Stomach (tissue), 9 donors: ENCODE data around the gene DUSP16. TPM values are rescaled to one million over a fixed set of nuclear protein-coding genes. Genes with fewer than 3 reads are reported as not detected.
"Not testable (repeated sequence)": the region's sequence is repeated elsewhere in the genome, so short reads cannot be mapped to it uniquely, and the experiment has no call there.

ENCODE experiments used
- DNase-seq, 2 donors: peaks; one replicate each; pipeline versions ENCODE4 v3.0.0 to v3.0.0-alpha.2; 2013 to 2019
- H3K27ac ChIP-seq, 5 donors: fragments of 200-600 bp in 4 of 5; sonication (generic) in 4 of 5; one replicate each; pipeline ENCODE4 v1.5.1; 2013 to 2019; ENCODE audit warnings: mild to moderate bottlenecking in 1 of 5, moderate library complexity in 1 of 5
- H3K27me3 ChIP-seq, 3 donors: fragments of 200-600 bp; sonication (generic); one replicate each; pipeline ENCODE4 v1.5.1; 2017 to 2019; ENCODE audit warnings: mixed run types in 1 of 3
- H3K36me3 ChIP-seq, 4 donors: fragments of 200-600 bp; sonication (generic); 1 replicate in 3 of 4; 2 replicates in 1 of 4; pipeline ENCODE4 v1.5.1; 2016 to 2019
- H3K4me1 ChIP-seq, 4 donors: fragments of 200-600 bp; sonication (generic); one replicate each; pipeline ENCODE4 v1.5.1; 2016 to 2019
- H3K4me3 ChIP-seq, 4 donors: fragments of 200-600 bp; sonication (generic) in 3 of 4; one replicate each; pipeline ENCODE4 v1.5.1; 2016 to 2019; ENCODE audit warnings: mild to moderate bottlenecking in 1 of 4
- H3K9me3 ChIP-seq, 4 donors: fragments of 200-600 bp; sonication (generic); one replicate each; pipeline ENCODE4 v1.5.1; 2016 to 2019
- CTCF ChIP-seq, 7 experiments: fragments of 450-650 bp in 4 of 7; fragments of 200-600 bp in 3 of 7; sonication (generic) in 3 of 7; IDR thresholded peaks; one replicate each; pipeline ENCODE4 v1.5.1; 2016 to 2019; ENCODE audit warnings: antibody characterized with exemption in 7 of 7, control low read depth in 2 of 7, mild to moderate bottlenecking in 1 of 7
- EP300 ChIP-seq: sonication (generic); formaldehyde crosslinking; IDR thresholded peaks from one replicate; pipeline ENCODE4 v1.6.1; 2017; ENCODE audit warnings: antibody characterized with exemption
- POLR2A ChIP-seq, 4 donors: fragments of 450-650 bp; IDR thresholded peaks; one replicate each; pipeline ENCODE4 v1.6.1; 2016; ENCODE audit warnings: antibody characterized with exemption in 4 of 4, control low read depth in 2 of 4, mild to moderate bottlenecking in 1 of 4, moderate library complexity in 1 of 4
- POLR2AphosphoS5 ChIP-seq, 3 donors: sonication (generic); formaldehyde crosslinking; IDR thresholded peaks; one replicate each; pipeline ENCODE4 v1.6.1; 2016; ENCODE audit warnings: antibody characterized with exemption in 3 of 3
- WGBS, 5 donors: extraction: QIAGEN DNeasy Blood & Tissue Kit in 3 of 5; methylation state at CpG; one replicate each; pipeline versions ENCODE4 v1.1.5 to v1.1.7; 2013 to 2018; 5-methylcytosine and 5-hydroxymethylcytosine counted together
- intact Hi-C: fragments of 100-400 bp; cut with DNase I; formaldehyde crosslinking; loops from one replicate; pipeline ENCODE4 v1.15.1; 2023; ENCODE audit warnings: low total_unique reads
- polyA plus RNA-seq, 3 donors: library from polyadenylated mRNA; stranded (reverse); fragments of 200-250 nt; gene quantifications; one replicate each; pipeline ENCODE4 v1.2.3, GENCODE V29; 2013
- total RNA-seq, 5 donors: library from RNA; depleted of rRNA; stranded (reverse); fragments of >200 nt; gene quantifications; one replicate each; pipeline versions ENCODE4 v1.1.0 to v1.2.3, GENCODE V29; 2014 to 2016
- donor health status: healthy with polysubstance abuse.
- donor health status: Bipolar disorder and iron deficiency.
- donor health status: healthy.

DUSP16 gene
- total and polyA plus RNA-seq, 8 donors, result 4.9 to 34.8 (median 22.6) TPM

GRCh38 chr12:12600659-12601058 is 38.0 kb upstream of the DUSP16 start:
- H3K27ac ChIP-seq, result no peak overlapping the region
- H3K27me3 ChIP-seq, result no peaks in the 10 kb centered on the region
- H3K4me3 ChIP-seq, result no peak overlapping the region
- no peak for TF ChIP-seq POLR2A (IDR thresholded peaks at IDR 0.05)
- 67 to 81% (median 80%) methylated on average over 8 of the region's 8 CpGs for WGBS, 5 donors
- H3K4me1 ChIP-seq, result no peaks in the 10 kb centered on the region
- H3K36me3 ChIP-seq, result no peaks in the 10 kb centered on the region
- DNase-seq, result no peak
- no peaks in the 10 kb centered on the region for H3K9me3 ChIP-seq
- intact Hi-C loops, result no loop called here

- WGBS, 5 donors, result 69 to 76% (median 72%) methylated on average over 9 of the region's 9 CpGs
- no peak for DNase-seq
Observed at GRCh38 chr12:12599750-12600643, 37.3 kb upstream of the DUSP16 start.

GRCh38 chr12:12598864-12599263 is 36.2 kb upstream of the DUSP16 start:
- Histone ChIP-seq H3K27ac (no peak overlapping the region), H3K4me3 (no peak overlapping the region), H3K4me1 (no peaks in the 10 kb centered on the region), H3K9me3 (no peaks in the 10 kb centered on the region), H3K36me3 (no peaks in the 10 kb centered on the region), H3K27me3 (no peaks in the 10 kb centered on the region)
- WGBS, 5 donors, result 86 to 94% (median 90%) methylated on average over 3 of the region's 3 CpGs
- no peak for DNase-seq
- intact Hi-C loops, result no loop called here
- TF ChIP-seq POLR2A (IDR thresholded peaks at IDR 0.05) (no peak), POLR2AphosphoS5 (IDR thresholded peaks at IDR 0.05) (no peak), EP300 (no peak), CTCF (IDR thresholded peaks at IDR 0.05) (no peak)

More at GRCh38 chr12:12599750-12600643, 37.3 kb upstream of the DUSP16 start:
- Histone ChIP-seq H3K4me3 (no peak overlapping the region), H3K9me3 (no peaks in the 10 kb centered on the region), H3K27me3 (no peaks in the 10 kb centered on the region), H3K27ac (no peak overlapping the region), H3K36me3 (no peaks in the 10 kb centered on the region), H3K4me1 (no peaks in the 10 kb centered on the region)
- intact Hi-C loops, result no loop called here
- TF ChIP-seq POLR2AphosphoS5 (IDR thresholded peaks at IDR 0.05) (no peak), EP300 (no peak), CTCF (IDR thresholded peaks at IDR 0.05) (no peak), POLR2A (IDR thresholded peaks at IDR 0.05) (no peak)

GRCh38 chr12:12596598-12596997 is 33.9 kb upstream of the DUSP16 start:
- H3K4me1 ChIP-seq, intact Hi-C loops, DNase-seq, H3K9me3 ChIP-seq, H3K27me3 ChIP-seq, H3K4me3 ChIP-seq, H3K36me3 ChIP-seq, H3K27ac ChIP-seq: not testable (repeated sequence)
- 83 to 93% (median 92%) methylated on average over 3 of the region's 3 CpGs for WGBS, 5 donors

GRCh38 chr12:12595929-12596328 is 33.3 kb upstream of the DUSP16 start:
- H3K9me3 ChIP-seq, H3K4me3 ChIP-seq, H3K4me1 ChIP-seq, H3K27ac ChIP-seq, H3K27me3 ChIP-seq, DNase-seq, H3K36me3 ChIP-seq, intact Hi-C loops: not testable (repeated sequence)
- WGBS, 5 donors, result 87 to 96% (median 89%) methylated on average over 2 of the region's 2 CpGs

- DNase-seq, result no peak
- intact Hi-C loops, result no loop called here
- TF ChIP-seq POLR2AphosphoS5 (IDR thresholded peaks at IDR 0.05) (no peak), POLR2A (IDR thresholded peaks at IDR 0.05) (no peak), EP300 (no peak), CTCF (IDR thresholded peaks at IDR 0.05) (no peak)
- 73 to 81% (median 78%) methylated on average over 3 of the region's 3 CpGs for WGBS, 5 donors
- Histone ChIP-seq H3K27ac (no peak overlapping the region), H3K36me3 (no peaks in the 10 kb centered on the region), H3K27me3 (no peaks in the 10 kb centered on the region), H3K9me3 (no peaks in the 10 kb centered on the region), H3K4me1 (no peaks in the 10 kb centered on the region), H3K4me3 (no peak overlapping the region)
Observed at GRCh38 chr12:12592930-12593329, 30.3 kb upstream of the DUSP16 start.
